Activated CD4-positive, alpha-beta T cell treated with anti-CD3 and anti-CD28 coated beads, Interleukin-2, amount 50 U/mL, for 1 hour (primary cell): ENCODE data around the gene BARX1.
"Not testable (repeated sequence)": the region's sequence is repeated elsewhere in the genome, so short reads cannot be mapped to it uniquely, and the experiment has no call there.

ENCODE experiments used
- DNase-seq: peaks from one replicate; pipeline ENCODE4 v3.0.0-alpha.2; 2020

Gene BARX1

DNA sequence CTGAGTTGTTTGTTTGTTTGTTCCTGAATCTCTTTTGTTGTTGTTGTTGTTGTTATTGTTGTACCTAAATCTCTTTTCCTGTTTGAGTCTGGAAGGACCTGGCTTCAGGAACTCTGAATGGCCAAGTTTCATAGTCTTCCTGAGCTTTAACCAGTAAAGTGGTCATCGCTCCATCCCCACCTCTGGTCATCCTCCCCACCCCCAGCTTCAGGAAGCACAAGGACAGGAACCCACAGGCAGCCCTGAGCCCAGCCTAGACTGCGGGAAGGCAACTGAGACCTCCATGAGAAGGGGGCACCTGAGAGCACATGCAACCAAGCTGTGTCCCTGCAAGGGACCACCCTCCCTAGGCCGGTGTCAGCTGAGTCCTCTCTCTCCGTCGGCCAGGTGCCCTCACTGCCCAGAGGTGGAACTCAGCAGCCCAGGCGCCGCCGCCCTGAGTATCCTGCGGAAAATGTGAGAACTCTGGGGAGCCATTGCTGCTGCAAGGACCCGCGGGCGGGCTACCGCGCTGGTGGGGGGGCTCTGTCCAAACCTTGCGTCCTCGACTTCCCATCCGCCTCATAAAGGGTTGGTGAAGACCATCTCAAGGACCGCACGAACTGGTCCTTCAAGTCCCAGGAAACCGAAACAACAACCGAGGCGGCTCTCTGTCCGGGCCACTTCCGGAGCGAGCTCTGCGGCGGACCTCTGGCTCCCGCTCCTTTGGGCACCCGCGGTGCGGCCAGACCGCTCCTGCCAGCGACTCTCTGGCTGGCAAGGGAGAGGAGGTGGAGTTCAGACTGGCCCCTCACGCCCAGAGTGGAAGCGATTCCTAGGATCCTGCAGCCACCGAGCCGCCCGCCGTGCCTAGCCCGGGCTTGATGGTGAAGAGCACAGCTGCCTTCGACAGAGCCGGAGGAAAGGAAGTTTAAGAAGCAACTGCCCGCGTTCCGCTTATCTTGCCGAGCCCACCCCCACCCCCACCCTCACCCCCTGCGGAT lies 4.2 kb downstream of the BARX1 start:
- DNase-seq = no peak

DNA sequence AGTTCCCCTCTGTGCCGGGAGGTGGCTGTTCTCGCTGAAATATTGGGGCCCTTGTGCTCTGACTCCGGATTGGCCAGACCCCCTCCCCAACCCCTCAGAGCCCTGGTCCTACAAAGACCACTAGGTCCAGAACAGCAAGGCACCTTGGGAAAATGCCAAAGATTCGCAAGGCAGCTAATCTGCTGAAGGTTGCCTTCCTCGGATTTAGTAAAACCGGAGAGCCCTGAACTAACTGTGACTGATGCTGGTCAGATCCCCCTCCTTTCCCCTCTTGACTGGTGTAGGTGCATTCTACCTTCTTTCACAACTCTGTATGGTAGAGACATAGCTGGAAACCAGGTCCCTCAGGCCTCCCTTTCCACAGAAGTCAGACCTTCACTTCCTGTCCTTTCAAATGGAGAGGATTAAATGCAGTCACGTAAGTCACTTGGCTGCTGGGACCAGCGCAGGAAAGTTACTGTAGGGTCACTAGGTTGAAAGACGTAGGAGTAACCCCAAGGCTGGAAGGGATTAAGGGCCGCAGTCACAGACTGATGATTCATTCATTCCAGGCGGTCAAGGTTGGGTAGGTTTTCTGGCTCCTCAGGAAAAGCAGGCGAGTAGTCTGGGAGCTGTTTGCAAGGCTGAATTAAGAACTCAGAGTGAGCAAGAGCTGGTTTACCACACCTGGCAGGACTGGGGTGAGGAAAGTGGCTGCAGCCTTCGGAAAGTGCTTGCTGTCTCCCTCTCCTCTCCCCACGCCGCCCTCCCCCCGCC lies 5.3 kb downstream of the BARX1 start:
- DNase-seq = no peak

DNA sequence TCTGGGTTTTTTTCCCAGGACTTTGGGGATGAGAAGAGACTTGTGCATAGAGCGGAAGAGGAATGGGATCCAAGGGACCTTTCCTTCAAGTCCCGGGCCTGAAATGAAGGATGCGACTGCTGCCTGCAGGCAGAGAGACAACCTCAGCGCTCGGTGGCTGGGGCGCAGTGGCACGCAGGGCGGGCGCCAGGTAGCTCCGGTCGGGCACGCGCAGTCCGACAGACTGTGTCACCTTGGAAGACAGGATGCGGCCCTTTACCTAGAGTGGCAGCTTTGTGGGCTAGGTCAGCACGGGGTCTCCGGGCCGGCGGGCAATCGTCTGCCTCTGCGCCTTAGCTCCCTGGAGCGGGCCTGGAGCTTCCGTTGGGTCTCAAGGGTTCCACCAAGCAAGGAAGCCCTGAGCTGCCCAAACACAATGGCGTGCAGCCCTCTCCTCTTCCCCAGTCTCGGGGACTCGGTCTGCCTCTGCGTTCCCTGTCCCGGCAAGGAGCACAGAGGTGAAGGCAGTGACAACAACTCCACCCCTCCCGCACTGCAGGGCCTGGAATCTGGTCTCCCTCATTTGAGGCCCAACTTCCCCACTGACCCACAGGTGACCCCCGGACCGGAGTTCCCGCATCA lies 6.0 kb downstream of the BARX1 start:
- no peak for DNase-seq

DNA sequence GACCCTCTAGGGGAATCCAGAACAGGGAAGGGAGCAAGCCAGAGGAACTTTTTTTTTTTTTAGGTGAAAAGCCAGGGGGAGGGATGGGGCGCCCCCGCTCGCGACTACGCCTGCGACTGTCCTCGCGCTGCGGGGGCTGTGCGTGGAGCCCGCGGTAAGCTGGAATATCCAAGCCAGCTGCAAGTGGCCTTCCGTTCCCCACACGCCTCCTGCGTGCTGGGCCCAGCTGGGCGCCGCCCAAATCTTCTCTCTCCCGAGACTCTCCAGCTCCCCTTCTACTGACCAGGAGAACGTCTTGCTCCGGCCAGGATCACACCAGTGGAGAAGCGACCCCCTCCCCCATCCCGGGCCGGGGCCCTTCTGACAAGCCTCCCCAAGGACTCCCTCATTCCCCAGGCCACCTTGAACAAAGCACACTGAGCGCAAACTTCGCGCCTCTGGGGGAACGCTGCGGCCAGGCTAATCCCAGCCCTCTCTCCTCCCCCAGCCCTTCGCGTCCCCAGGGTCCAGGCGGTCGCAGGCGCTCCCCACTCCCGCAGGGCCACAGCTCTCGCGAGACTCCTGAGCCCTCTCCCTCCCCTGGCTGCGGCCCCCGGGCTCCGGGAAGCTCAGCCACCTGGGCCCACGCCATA lies 6.6 kb downstream of the BARX1 start:
- no peak for DNase-seq

DNA sequence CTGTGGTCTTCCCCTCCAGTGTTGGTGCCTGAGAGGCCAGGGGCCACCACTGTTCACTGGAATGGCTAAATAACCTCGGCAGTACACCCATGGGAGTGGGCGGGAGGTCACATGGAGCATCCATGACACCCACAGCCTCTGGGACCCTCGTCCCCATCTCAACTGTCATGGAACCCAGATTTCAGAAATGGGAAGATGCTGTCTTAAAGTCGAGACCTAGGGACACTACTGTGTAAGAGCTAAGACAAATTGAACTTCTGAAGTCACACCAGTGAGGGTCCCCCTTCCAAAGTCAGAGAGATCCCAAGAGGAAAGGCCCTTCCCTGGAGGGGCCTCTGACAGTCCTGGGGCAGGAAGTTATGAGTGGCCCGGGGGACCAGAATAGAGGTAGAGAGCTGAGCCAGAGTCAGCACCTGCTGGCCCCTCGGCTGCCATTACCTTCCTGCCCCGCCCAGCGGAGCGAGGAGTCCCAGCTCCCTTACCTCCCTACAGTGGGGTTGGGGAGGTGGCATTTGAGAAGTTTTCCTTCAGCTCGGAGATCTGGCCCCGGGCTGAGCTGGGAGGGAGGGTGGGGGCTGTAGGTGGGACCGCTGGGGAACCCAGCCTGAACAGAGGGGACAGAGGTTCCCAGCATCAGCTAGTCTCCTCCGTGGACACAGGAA lies 7.6 kb downstream of the BARX1 start:
- no peak for DNase-seq

DNA sequence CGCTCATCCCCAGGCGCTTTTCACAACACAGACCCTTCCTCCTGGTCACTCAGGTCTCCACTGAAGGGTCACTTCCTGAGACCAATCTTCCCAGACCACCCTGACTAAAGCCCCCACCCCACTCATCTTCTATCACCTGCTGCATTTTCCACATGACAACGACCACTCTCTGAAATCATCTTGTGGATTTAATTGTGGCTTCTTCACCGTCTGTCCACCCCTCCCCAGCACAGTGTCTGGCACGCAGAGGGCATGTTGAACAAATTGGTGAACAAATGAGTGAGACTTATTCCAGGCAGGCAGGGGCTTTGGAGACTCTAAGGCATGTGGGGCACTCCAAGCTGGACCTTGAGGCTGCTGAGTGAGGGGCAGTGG lies 8.8 kb downstream of the BARX1 start:
- no peak for DNase-seq

DNA sequence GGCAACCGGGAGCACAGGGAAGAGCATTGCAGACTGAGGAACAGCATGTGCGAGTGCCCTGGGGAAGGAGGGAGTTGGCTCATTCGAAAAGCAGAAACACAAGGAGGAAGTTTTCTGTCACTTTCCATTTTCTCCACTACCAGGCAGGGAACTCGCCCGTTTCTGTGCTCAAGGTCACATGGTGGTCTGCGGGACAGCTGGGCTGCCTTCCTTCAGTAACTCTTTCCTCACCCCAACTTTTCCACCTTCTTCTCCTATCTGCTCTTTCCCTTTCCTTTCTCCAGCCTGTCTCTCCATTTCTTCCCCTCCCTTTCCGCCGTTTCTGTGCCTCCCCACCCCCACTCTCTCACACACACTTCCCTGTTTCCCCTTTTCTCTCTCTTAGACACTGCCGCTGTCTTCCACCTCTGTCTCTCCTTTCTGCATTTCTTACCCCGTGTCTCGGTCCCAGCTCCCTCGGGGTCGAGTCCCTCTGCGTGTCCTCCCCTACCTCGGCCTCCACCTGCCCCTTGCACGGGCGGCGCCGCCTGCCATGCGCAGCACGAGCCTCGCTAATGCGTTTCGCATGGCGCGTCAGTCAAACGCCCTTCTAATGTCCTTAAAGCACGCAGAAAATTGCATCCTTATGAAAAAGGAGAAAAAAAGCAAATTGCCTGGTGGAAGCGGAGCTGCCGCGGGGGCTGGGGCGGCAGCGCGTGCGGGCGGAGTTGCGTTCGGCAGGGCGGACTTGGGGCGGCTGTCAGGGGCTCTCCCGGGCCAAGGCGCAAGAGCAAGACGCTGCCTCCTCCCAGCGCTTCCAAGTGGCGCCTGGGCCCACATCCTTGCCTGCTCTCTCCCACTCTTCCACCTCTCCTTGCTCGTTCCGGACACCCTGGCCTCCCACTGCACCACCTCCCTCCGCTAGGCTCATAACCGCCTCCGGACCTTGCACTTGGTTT lies 9.5 kb downstream of the BARX1 start:
- no peak for DNase-seq

DNA sequence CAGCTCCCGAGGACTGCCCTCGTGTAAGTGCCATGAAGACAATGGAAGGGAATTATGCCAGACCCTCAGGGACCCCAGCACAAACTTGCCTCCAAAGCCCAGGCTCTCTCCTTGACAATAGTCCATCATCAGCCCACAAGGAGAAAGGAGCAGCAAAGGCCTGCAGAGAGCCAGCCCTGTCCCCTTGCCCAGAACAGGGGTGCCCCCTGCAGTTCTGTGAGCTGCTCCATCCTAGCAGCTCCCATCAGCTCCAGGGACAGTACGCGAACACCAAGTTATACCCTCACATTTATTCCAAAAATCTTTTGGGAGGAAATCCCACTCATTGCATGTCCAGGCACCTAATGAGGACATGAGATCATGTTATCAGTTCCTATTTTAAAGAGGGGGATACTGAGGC lies 11.1 kb downstream of the BARX1 start:
- no peak for DNase-seq

DNA sequence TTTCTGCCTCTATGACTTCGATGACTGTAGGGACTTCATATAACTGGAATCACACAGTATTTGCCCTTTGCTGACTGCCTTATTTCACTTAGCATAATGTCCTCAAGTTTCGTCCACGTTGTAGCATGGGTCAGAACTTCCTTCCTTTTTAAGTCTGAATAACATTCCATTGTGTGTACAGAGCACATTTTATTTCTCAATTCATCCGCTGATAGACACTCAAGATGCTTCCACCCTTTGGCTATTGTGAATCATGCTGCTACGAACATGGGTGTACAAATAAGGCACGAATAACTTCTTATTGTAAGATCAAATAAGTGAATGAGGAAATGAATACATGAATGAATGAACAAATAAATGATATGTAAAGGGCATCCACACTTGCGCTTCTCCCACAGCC lies 13.0 kb downstream of the BARX1 start:
- DNase-seq = no peak

DNA sequence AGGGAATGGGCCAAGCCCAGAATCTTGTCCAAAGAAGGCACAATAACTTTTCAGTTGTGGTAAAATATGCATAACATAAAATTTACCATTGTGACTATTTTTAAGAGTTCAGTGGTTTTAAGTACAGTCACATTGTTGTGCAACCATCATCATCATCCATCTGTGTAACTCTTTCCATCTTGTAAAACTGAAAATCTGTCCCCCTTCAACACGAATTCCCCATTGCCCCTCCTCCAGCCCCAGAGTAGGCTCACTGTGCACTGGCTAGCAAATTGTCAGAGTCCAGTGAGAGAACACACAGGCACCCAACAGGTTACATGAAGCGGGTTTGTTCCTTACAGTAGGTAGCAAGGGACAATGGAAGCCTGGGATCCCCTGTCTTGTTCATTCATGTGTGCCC lies 13.7 kb downstream of the BARX1 start:
- DNase-seq = no peak

DNA sequence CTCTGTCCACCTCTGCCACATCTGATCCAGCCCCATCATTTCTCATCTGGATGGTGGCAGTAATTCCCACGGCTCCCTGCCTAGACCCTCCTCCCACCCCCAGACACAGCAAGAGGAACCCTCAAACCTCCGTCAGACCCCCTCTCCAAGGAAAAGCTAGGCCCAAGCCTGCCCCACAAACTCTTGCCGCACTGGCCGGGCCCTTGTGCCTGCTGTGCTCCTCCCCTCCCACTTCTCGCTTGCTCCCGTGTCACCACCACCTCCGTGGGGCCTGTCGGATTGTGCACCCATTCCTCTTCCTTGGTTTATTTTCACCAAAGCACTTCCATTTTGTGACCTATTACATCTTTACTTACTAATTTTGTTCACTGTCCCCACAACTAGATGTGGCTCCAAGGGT lies 14.2 kb downstream of the BARX1 start:
- DNase-seq = no peak

DNA sequence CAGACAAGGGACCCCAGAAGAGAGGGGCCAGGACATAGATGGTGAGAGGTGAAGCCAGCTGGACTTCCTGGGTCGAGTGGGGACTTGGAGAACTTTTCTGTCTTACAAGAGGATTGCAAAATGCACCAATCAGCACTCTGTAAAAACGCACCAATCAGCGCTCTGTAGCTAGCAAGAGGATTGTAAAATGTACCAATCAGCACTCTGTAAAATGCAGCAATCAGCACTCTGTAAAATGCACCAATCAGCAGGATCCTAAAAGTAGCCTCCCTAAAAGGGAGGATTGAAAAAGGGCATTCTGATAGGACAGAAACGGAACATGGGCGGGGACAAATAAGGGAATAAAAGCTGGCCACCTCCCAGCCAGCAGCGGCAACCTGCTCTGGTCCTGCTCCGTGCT lies 15.6 kb downstream of the BARX1 start:
- DNase-seq = not testable (repeated sequence)

DNA sequence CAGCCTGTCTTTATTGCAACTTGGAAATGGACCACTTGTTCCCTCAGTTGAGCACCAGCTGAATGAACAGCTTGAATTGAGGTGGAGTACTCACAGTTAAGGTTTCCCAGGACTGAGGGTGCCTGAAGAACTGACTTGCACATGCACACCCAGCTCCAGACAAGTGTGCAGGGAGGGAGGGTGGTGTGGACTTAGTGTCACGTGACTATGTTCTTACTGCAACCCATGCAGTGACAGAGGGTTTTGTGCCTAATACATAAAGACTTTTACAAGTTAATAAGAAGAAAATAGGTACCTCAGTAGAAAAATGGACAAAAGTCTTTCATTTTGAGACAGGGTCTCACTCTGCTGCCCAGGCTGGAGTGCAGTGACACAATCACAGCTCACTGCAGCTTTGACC lies 18.0 kb downstream of the BARX1 start:
- no peak for DNase-seq

DNA sequence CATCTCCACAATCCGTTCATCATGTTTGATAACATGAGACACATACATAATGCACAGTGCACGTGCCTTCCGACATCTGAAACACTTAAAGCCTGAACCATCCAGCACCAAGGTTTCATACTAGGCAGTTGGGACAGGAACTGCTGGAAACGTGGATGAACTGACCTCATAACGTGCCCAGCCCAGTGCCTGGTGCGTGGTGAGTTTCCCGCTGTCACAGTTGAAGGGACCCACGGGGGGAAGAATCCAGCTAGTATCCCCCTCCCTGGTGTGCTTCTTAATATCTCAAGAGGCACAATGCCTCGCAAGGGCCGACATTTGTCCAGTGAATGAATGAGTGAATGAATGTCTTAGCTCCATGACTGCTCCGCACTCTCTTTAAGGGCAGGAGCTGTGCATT lies 23.2 kb downstream of the BARX1 start:
- no peak for DNase-seq

DNA sequence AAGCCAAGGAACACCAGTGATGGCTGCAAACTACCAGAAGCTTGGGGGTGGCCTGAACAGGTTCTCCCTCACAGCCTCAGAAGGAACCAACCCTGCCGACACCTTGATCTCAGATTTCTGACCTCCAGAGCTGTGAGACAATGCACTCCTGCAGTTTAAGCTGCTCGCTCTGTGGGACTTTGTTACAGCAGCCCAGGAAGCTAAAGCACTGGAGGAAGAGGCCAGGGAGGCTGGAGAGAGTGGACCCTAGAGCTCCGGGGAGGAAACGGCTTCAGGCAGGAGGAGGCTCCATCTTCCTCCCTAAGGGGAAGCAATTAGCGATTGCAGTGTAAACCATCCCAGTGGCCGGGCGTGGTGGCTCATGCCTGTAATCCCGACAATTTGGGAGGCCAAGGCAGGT lies 25.1 kb downstream of the BARX1 start:
- DNase-seq = no peak

DNA sequence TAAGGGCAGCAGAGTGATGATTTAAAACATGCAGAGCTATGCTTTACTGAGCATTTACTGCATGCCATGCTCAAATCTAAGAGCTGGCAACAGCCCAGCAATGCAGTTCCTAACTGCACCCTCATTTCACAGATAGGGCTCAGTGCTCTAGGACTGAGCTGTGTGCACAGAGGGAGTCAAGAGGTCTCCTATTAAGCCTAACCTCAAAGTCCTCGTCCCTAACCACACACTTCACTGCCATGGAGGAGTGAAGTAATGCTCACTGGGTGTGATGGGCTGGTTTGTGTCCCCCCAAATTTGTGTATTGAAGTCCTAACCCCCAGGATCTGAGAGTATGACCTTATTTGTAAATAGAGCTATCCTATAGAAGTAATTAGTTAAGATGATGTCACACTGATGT lies 25.9 kb downstream of the BARX1 start:
- no peak for DNase-seq

DNA sequence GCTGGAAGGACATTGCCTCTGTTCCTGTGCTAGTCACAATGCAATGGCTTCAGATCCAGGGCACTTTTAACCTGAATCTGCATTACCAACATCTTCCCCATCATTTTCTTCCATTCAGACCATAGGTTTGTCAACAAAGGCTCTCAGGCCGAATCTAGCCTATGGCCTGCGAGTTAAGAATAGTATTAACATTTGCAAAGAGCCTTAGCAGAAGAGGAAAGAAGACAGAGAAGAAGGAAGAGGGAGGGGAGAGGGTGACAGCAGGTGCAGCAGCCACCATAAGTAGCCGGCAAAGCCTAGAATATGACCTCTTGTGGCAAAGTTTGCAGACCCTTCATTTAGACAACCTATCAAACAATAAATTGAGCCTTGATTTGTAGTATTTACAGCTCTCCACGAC lies 32.6 kb downstream of the BARX1 start:
- DNase-seq = no peak

DNA sequence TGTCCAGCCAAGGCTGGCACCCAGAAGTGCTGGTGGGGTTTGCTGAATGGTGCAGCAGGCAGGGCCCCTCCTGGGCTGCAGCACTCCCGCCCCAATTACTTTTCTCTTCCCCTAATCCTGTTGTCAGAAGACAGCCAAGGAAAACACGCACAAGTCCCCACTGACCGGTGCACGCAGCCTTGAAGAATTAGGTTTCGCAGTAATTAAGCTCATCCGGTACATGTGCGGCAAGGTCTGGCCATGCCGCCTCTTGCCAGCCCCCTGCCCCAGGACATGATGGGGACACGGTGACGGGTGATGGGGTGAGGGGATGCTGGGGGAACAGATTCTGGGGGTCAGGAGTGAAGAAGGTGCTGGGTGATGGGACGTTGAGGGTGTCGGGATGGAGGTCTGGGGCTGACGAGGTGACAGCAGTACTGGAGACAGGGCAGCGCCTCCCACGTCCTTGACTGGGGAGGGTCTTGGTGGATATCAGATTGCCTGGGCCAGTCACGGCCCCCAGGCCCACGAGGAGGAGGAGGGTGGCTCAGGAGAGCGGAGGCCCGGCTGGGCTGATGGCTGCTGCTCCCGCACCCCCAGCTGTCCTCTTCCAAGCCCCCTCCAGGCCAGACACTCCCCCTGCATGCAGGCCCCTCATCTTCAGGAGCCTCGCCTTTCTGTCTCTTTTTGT lies 34.9 kb downstream of the BARX1 start:
- no peak for DNase-seq

DNA sequence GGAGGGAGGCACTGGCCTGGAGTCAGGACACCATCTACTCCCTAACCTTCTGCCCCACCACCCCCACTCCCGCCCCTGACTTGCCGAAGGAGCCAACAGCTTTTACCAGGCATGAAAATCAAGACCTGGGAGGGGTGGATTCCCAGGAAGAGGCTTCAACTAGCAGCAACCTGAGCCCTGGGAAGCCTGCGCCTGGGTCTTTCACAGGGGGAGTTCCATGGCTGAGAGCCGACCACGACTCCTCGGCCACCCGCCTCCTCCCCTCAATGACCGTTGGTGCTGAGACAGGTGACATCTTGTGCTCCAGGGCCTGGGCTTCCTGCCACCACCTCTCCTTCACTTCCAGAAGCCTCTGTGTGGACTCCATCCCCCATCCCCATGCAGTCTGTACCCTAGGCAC lies 37.1 kb downstream of the BARX1 start:
- no peak for DNase-seq

DNA sequence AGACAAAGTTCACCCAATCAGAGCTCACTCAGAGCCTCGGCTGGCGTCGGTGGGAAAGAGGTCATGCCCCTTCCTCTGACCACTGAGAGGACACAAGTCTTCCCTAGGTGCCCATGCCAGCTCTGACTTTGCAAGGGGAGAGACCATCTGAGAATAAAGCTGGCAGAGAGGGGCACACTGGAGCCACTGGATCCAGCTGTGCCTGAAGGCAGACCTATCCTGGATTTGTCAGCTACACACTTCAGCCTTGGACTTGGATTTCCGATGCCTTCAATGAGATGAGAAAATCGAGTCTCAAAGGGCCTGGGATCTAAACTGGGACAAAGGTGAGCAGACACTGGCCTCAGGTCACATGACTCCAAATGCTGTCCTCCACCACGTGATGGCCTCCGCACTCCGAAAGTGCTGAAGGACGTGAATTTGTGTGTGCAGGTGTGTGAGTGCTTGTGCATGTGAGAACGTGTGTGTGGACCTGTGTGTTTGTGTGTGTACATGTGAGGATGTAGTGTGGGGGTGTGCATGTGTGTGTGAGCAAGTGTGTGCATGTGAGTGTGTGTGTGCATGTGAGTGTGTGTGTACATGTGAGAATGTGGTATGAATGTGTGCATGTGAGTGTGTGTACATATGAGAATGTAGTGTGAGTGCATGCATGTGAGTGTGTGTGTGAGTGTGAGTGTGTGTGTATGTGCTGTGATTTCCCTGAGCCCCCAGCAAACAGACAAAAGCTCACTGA lies 37.9 kb downstream of the BARX1 start:
- no peak for DNase-seq
